ENCODE data around the gene FAM241A.

DNA sequence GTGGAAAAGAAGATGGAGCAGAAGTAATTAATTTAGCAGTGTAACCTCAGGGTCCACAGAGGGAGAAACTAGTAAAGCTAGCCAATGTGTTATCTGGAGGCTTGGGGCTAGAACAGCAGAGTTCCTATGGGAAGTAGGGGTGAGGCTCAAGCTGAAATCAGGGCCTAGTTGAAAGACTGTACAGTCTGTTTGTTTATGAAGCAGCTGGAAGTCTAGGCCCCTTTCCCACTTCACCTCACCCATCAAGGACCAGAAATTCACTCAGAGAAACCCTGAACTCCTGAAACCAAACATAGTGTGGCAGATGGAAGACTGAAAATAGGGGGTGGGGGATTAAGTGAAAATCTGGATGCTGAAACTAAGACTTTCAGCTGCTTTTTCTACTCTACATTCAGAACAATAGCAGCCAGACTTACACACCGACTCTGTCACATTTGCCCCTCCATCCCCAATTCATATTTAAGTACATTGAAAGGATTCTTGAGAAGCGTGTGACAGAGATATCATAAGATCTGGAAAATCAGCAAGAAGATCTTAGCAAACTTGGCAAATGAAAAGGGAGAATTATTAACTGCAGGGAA is 32.6 kb upstream of the FAM241A start:
- TF ChIP-seq TEAD4 (IDR thresholded peaks at IDR 0.05), result no peak
- no peak for TF ChIP-seq CEBPB (IDR thresholded peaks at IDR 0.05)
- no peak for TF ChIP-seq RAD21 (IDR thresholded peaks at IDR 0.05; ENCODE audit: low read depth)
- no peak for TF ChIP-seq YY1 (IDR thresholded peaks at IDR 0.05; ENCODE audit: low read depth)
- no peak for TF ChIP-seq TAF1 (IDR thresholded peaks at IDR 0.05; ENCODE audit: low read depth)
- TF ChIP-seq, protein P1, sequence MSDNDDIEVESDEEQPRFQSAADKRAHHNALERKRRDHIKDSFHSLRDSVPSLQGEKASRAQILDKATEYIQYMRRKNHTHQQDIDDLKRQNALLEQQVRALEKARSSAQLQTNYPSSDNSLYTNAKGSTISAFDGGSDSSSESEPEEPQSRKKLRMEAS (IDR thresholded peaks at IDR 0.05), result no peak
- TF ChIP-seq, protein P2, sequence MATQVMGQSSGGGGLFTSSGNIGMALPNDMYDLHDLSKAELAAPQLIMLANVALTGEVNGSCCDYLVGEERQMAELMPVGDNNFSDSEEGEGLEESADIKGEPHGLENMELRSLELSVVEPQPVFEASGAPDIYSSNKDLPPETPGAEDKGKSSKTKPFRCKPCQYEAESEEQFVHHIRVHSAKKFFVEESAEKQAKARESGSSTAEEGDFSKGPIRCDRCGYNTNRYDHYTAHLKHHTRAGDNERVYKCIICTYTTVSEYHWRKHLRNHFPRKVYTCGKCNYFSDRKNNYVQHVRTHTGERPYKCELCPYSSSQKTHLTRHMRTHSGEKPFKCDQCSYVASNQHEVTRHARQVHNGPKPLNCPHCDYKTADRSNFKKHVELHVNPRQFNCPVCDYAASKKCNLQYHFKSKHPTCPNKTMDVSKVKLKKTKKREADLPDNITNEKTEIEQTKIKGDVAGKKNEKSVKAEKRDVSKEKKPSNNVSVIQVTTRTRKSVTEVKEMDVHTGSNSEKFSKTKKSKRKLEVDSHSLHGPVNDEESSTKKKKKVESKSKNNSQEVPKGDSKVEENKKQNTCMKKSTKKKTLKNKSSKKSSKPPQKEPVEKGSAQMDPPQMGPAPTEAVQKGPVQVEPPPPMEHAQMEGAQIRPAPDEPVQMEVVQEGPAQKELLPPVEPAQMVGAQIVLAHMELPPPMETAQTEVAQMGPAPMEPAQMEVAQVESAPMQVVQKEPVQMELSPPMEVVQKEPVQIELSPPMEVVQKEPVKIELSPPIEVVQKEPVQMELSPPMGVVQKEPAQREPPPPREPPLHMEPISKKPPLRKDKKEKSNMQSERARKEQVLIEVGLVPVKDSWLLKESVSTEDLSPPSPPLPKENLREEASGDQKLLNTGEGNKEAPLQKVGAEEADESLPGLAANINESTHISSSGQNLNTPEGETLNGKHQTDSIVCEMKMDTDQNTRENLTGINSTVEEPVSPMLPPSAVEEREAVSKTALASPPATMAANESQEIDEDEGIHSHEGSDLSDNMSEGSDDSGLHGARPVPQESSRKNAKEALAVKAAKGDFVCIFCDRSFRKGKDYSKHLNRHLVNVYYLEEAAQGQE (IDR thresholded peaks at IDR 0.05; ENCODE audit: low read depth), result no peak
- TF ChIP-seq FOXM1 (IDR thresholded peaks at IDR 0.05; ENCODE audit: borderline replicate concordance, low read depth), result no peak
- TF ChIP-seq EP300 (IDR thresholded peaks at IDR 0.05; ENCODE audit: borderline replicate concordance), result no peak
- no peak for TF ChIP-seq CREB1 (IDR thresholded peaks at IDR 0.05; ENCODE audit: low read depth)
- no peak for TF ChIP-seq TCF12 (IDR thresholded peaks at IDR 0.05; ENCODE audit: low read depth)

All from Ishikawa (cell line).